ENCODE results near the gene TTC39A. TPM values are rescaled to one million over a fixed set of nuclear protein-coding genes. Genes with fewer than 3 reads are reported as not detected.

The TTC39A gene
- polyA plus RNA-seq, 4 donors, result 6.7 to 10.2 (median 9.0) TPM

GRCh38 chr1:51316846-51317120 is 13.6 kb downstream of the TTC39A start:
- no peak for DNase-seq (ENCODE audit: low read depth in 4 of 4, low spot score in 2 of 4)

DNA sequence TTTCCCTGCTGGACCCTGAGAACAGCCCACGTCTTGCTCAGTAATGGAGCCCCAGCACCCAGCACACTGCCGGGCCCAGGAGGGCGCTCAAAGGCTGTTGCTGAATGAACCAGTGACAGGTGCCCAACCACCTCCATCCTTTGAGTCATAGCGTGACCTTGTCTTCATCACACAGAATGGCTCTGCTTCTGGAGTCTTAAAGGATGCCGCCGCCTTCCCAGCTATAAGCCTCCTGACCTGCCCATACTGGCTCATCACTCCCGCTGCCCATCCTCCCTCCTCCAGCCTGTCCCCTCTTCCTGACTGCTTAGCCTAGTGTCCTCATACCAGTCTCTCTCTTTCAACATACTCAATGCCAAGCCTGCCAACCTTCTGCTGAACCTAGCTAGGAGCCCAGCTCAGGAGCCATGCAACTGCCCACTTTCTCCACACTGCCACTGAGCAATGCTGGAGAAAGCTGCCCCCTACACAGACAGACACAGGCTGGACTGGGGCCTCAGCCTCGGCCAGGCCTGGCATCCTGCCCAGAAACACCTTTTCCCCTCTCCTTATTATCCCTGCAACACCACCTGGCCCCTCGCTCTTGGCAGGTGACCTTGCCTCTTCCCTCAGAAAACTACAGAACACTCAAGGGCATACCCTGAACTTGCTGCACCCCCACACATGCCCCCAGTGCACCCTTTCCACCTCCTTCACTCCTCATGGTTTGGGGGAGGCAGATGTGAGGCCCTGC is 14.1 kb downstream of the TTC39A start:
- no peak for DNase-seq (ENCODE audit: low read depth in 4 of 4, low spot score in 2 of 4)

DNA sequence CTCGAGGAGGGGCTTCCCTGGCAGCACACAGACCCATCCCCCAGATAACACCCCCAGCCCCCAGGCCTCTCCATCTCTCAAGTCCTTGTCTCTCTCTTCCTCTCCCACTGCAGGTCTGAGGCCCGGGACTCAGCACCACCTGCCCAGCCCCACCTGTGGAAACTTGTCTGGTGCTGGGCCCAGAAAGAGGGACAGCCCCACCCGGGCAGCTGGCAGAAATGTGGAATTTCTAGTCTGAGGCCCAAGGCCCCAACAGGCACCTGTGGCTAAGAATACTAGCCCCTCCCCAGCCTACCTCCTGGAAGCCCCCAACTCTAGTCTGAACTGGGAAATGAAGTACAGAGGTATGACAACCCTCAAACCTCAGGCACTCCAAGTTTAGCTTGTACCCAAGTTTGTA is 15.4 kb downstream of the TTC39A start:
- DNase-seq (ENCODE audit: low read depth in 4 of 4, low spot score in 2 of 4), result no peak

GRCh38 chr1:51313961-51314777 is 16.2 kb downstream of the TTC39A start:
- no peak for DNase-seq (ENCODE audit: low read depth in 4 of 4, low spot score in 2 of 4)

DNA sequence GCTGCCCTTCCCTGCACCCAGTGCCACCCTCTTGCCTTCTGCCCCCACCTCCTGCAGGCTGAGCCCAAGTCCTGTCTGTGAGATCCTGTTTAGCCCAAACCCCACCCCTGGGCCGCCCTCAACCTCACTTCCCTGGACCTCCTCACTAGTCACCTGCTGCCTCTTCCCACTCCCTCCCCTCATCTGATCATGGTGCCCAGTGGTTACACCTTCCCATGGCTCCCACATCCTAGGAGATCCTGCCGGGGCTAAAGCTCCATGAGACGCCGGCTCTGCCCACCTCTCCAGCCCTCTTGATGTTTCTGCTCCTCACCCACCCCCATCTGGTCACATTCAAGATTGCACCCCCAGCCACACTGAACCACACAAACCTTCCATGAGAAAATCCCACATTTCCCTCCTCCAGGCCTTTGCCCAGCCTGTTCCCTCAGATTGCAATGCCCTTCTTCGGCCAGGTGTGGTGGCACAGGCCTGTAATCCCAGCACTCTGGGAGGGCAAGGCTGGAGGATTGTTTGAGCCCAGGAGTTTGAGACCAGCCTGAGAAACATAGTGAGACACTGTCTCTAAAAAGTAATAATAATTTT is 17.0 kb downstream of the TTC39A start:
- no peak for DNase-seq (ENCODE audit: low read depth in 4 of 4, low spot score in 2 of 4)

DNA sequence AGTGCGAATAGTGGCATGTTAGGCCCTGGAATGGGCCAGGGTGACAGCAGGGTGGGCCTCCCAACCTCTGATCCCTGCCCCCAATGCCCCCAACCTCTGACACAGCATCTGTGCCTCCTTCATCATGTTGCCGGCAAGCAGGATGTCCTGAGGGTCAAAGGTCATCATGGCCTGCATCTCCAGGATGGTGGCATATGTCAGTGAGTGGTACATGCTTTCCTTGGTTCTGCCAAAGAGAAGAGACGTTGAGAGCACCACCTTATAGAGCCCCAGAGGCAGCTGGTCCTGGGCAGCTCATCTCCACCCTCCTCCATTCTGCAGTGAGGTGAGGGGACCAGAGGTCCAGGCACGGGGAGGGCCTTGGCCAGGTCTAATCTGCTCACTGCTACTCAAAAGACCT is 17.6 kb downstream of the TTC39A start:
- DNase-seq (ENCODE audit: low read depth in 4 of 4, low spot score in 2 of 4), result no peak

DNA sequence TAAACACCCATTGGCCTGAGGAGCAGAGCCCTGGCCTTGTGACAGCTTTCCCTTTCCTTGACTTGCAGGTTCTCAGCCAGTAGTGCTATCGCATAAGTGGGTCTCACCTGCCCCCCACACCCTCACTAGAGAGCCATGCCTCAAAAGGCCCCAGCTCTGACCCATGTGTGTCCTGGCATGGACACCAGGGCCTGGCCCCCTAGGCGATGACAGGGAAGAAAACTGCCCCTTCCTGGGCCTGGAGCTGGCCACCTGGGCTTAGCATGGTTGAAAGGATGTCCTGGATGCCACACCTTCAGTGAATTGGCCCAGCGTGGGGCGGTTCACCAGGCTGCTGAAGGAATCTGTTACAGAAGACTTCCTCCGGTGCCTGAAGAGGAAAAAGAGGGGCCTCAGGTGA is 18.5 kb downstream of the TTC39A start:
- DNase-seq (ENCODE audit: low read depth in 4 of 4, low spot score in 2 of 4), result no peak

DNA sequence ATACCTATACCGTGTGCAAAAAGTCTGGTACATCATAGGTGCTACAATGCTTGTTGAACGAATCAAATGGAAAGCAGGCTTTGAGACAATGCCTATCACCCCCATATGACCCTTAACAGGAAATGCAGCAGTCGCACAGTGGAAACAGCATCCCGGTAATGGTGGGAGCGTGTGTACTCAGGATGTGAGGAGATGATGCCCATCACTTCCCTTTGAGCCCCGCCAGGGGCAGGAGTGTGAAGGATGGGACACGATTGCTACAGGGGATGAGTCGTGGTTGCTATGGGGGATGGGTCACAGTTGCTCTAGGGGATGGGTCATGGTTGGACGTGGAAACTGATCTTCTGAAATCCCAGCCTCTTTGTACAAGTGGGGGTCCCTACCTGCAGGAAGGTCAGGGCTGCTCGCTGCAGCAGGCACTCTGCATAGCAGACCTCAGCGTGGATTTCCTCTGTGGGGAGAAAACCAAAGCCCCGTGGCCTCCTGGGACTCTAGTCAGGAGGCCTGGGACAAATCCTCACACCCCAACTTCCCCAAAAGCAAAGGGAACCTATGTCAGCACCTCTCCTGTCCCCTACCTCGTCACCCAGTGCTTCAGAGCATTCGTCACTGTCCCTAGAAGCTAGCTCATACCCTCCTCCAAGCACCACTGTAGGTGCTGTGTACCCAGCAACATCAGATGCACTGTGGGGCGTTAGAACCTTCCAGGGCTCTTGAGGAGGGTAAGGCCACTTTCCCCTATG is 19.3 kb downstream of the TTC39A start:
- no peak for DNase-seq (ENCODE audit: low read depth in 4 of 4, low spot score in 2 of 4)

GRCh38 chr1:51309291-51309690 is 21.1 kb downstream of the TTC39A start:
- no peak for DNase-seq (ENCODE audit: low read depth in 4 of 4, low spot score in 2 of 4)

DNA sequence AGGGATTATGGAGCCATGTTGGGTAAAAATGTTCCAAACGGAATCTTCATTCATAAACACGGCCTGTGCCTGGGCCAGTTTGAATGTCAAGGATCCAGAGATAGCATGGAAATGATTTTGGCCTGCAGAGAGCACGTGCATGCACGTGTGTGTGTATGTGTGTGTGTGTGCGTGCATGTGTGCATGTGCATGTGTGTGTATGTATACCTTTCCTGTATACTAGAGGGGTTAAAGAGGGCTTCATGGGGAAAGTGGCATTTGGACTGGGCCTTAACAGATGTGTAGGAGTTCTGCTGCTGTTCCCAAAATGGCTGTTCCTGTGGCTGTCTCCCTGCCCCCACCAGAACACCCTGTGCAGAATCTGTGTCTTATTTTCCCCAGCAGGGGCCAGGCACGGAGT is 21.7 kb downstream of the TTC39A start:
- DNase-seq (ENCODE audit: low read depth in 4 of 4, low spot score in 2 of 4), result no peak

GRCh38 chr1:51306950-51307349 is 23.4 kb downstream of the TTC39A start:
- no peak for DNase-seq (ENCODE audit: low read depth in 4 of 4, low spot score in 2 of 4)

- DNase-seq (ENCODE audit: low read depth in 4 of 4, low spot score in 2 of 4), result no peak
Observed at GRCh38 chr1:51305371-51305823, 25.0 kb downstream of the TTC39A start.

GRCh38 chr1:51304360-51304759 is 26.0 kb downstream of the TTC39A start:
- DNase-seq (ENCODE audit: low read depth in 4 of 4, low spot score in 2 of 4), result no peak

- no peak for DNase-seq (ENCODE audit: low read depth in 4 of 4, low spot score in 2 of 4)
Observed at GRCh38 chr1:51303751-51304251, 26.6 kb downstream of the TTC39A start.

- no peak for DNase-seq (ENCODE audit: low read depth in 4 of 4, low spot score in 2 of 4)
Observed at GRCh38 chr1:51303315-51303714, 27.0 kb downstream of the TTC39A start.

DNA sequence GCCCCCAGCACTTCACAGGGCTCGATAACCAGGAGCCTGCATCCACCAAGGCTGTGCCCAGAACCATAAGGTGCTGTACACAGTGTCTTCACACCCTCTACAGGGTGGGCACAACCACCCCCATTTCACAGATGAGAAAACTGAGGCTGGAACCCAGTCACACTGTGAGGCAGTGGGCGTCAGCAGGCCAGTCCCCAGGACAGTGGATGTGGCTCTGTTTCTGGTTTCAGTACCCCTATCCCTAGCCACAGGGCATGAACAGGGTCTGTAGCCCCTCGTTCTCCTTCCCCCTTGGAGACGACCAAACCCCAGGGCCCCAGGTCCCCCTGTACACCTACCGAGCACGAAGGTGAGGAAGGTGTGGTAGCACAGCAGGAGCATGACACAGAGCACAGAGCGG is 27.6 kb downstream of the TTC39A start:
- DNase-seq (ENCODE audit: low read depth in 4 of 4, low spot score in 2 of 4), result no peak

- DNase-seq (ENCODE audit: low read depth in 4 of 4, low spot score in 2 of 4), result no peak
Observed at GRCh38 chr1:51302270-51302669, 28.1 kb downstream of the TTC39A start.

DNA sequence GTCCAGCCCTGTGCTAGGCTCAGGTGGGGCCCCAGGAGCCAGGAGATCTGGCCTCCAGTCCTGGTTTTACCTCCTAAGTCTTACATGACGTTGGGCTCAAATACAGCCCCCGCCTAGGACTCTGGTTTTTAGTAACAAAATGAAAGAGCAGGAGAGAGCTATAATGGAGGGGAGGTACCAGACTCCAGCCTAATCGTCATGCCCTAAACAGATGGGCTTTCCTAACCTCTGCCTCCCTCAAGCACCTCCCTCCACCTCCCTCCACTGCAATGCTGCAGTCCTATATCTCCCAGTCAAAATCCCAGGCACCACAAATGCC is 28.6 kb downstream of the TTC39A start:
- DNase-seq (ENCODE audit: low read depth in 4 of 4, low spot score in 2 of 4), result no peak

- no peak for DNase-seq (ENCODE audit: low read depth in 4 of 4, low spot score in 2 of 4)
Observed at GRCh38 chr1:51301152-51301843, 29.1 kb downstream of the TTC39A start.

GRCh38 chr1:51299981-51300670 is 30.2 kb downstream of the TTC39A start:
- no peak for DNase-seq (ENCODE audit: low read depth in 4 of 4, low spot score in 2 of 4)
